Panc1 (cell line): ENCODE data around the gene FLVCR1. TPM values are rescaled to one million over a fixed set of nuclear protein-coding genes. Genes with fewer than 3 reads are reported as not detected.

Source experiments
- ATAC-seq: fragments of 200-7000 bp; cut with Tn5 transposase; 2 replicates; pipeline ENCODE4 v1.9.1; 2020; ENCODE audit warnings: mild to moderate bottlenecking, moderate library complexity
- BruUV-seq: library from RNA; stranded (reverse); fragments of 400-500 nt; replicated peaks from 2 replicates; lab custom pipeline; 2021; lab: Mats Ljungman, UMichigan
- CTCF ChIA-PET: fragments of 300-600 bp; sonication (Branson Sonifier 250); formaldehyde crosslinking; loops from one replicate; lab custom pipeline; 2022; ENCODE audit warnings: antibody characterized with exemption; lab: Charles Lee
- POLR2A ChIA-PET: fragments of 300-600 bp; sonication (Branson Sonifier 250); formaldehyde crosslinking; loops from one replicate; lab custom pipeline; 2022; ENCODE audit warnings: antibody characterized with exemption; lab: Charles Lee
- DNase-seq: peaks from one replicate; pipeline ENCODE4 v3.0.0-alpha.2; 2010; ENCODE audit warnings: low read depth, low spot score
- H3K27ac ChIP-seq: 2 replicates; pipeline ENCODE4 v1.5.1; 2011; ENCODE audit warnings: mild to moderate bottlenecking, low read length, inconsistent platforms
- H3K27me3 ChIP-seq: fragments of 200-500 bp; sonication (Bioruptor generic); 2 replicates; pipeline ENCODE4 v1.6.0; 2014; ENCODE audit warnings: low read length, inconsistent platforms; ENCODE audit not compliant: control insufficient read depth, insufficient read depth
- H3K36me3 ChIP-seq: fragments of 200-500 bp; sonication (Bioruptor generic); 2 replicates; pipeline ENCODE4 v1.5.1; 2014; ENCODE audit warnings: inconsistent platforms, mild to moderate bottlenecking, low read length, moderate library complexity; ENCODE audit not compliant: control insufficient read depth, insufficient read depth
- H3K4me1 ChIP-seq: 2 replicates; pipeline ENCODE4 v1.5.1; 2011; ENCODE audit warnings: inconsistent platforms, mild to moderate bottlenecking, low read length, moderate library complexity; ENCODE audit not compliant: control insufficient read depth, insufficient read depth
- H3K4me3 ChIP-seq, 2 experiments: 2 replicates each; pipeline ENCODE4 v1.5.1; 2011 to 2012; ENCODE audit warnings: low read depth in 2 of 2, low read length in 2 of 2, mild to moderate bottlenecking in 2 of 2, inconsistent platforms in 1 of 2, moderate library complexity in 1 of 2
- H3K9me3 ChIP-seq: fragments of 200-500 bp; sonication (Bioruptor generic); 2 replicates; pipeline ENCODE4 v1.5.1; 2014; ENCODE audit warnings: low read depth, mild to moderate bottlenecking, inconsistent platforms, low read length, moderate library complexity; ENCODE audit not compliant: control insufficient read depth, insufficient read depth
- POLR2AphosphoS5 ChIP-seq: IDR thresholded peaks from 2 replicates; pipeline ENCODE4 v1.6.1; 2012; ENCODE audit warnings: mild to moderate bottlenecking, low read depth, low read length, moderate library complexity
- SIN3A ChIP-seq: IDR thresholded peaks from 2 replicates; pipeline ENCODE4 v1.6.1; 2012; ENCODE audit warnings: low read depth, mild to moderate bottlenecking, low read length, moderate library complexity, borderline replicate concordance; ENCODE audit not compliant: insufficient read depth
- TCF7L2 ChIP-seq: IDR thresholded peaks from 2 replicates; pipeline ENCODE4 v1.6.1; 2011; ENCODE audit warnings: mild to moderate bottlenecking, low read depth, low read length, inconsistent platforms
- in situ Hi-C: cut with HindIII; loops from 2 replicates; pipeline ENCODE4 v1.10.0; 2016; ENCODE audit warnings: low sequenced_read_pairs, low pct_unique_long_range_greater_than_20kb
- intact Hi-C: fragments of 100-400 bp; cut with micrococcal nuclease; formaldehyde crosslinking; loops from one replicate; pipeline ENCODE4 v1.10.0; 2022; ENCODE audit not compliant: unreplicated experiment
- total RNA-seq: library from RNA; stranded (reverse); gene quantifications from one replicate; pipeline ENCODE4 v1.2.1, GENCODE V29; 2021; ENCODE audit not compliant: unreplicated experiment
- TF ChIP-seq, protein P1 (sequence below): fragments of 450-650 bp; IDR thresholded peaks from 2 replicates; pipeline ENCODE4 v1.5.1; 2017; ENCODE audit warnings: mild to moderate bottlenecking
- TF ChIP-seq, protein P2 (sequence below), 2 experiments: IDR thresholded peaks; 2 replicates each; pipeline ENCODE4 v1.6.1; 2011 to 2012; ENCODE audit warnings: low read depth in 2 of 2, control low read depth in 1 of 2, low read length in 1 of 2, mild to moderate bottlenecking in 1 of 2, moderate library complexity in 1 of 2; ENCODE audit not compliant: insufficient read depth in 1 of 2

The FLVCR1 gene
- total RNA-seq, 1 experiment from 2014 or later, result 21.4 TPM

DNA sequence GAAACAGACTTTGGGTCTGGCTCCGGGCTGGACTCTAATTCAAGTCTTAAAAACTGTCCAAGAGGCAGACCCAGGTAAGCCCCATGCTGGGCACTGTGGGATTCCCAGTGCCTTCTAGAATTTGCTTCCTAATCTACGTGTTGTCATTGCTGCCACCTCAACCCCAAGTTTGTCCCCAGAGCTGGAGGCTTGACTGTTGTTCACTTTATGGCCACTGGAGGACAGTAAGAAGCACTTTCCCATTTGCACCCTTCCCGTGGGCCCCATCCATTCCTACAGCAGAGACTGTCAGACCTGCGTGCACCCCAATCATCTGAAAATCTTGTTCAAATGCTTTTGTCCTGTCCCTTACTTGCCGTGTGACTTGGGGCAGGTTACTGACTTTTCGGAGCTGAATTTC, 62.8 kb downstream of the FLVCR1 start:
- Histone ChIP-seq H3K4me1 (no peaks in the 10 kb centered on the region), H3K27me3 (no peaks in the 10 kb centered on the region), H3K36me3 (no peaks in the 10 kb centered on the region), H3K4me3 (no peak overlapping the region), H3K9me3 (no peaks in the 10 kb centered on the region), H3K27ac (no peak overlapping the region)
- TF ChIP-seq POLR2AphosphoS5, result no peak
- TF ChIP-seq, protein P1, sequence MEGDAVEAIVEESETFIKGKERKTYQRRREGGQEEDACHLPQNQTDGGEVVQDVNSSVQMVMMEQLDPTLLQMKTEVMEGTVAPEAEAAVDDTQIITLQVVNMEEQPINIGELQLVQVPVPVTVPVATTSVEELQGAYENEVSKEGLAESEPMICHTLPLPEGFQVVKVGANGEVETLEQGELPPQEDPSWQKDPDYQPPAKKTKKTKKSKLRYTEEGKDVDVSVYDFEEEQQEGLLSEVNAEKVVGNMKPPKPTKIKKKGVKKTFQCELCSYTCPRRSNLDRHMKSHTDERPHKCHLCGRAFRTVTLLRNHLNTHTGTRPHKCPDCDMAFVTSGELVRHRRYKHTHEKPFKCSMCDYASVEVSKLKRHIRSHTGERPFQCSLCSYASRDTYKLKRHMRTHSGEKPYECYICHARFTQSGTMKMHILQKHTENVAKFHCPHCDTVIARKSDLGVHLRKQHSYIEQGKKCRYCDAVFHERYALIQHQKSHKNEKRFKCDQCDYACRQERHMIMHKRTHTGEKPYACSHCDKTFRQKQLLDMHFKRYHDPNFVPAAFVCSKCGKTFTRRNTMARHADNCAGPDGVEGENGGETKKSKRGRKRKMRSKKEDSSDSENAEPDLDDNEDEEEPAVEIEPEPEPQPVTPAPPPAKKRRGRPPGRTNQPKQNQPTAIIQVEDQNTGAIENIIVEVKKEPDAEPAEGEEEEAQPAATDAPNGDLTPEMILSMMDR, result peak; percentile 58; the same call in 1 of the 2 replicates
- in situ Hi-C loops (no loop called here), intact Hi-C loops (no loop called here)
- no TSS peak for BruUV-seq
- CTCF ChIA-PET, result no interaction called here
- ATAC-seq (no peak), DNase-seq (no peak)
- POLR2A ChIA-PET, result no interaction called here

DNA sequence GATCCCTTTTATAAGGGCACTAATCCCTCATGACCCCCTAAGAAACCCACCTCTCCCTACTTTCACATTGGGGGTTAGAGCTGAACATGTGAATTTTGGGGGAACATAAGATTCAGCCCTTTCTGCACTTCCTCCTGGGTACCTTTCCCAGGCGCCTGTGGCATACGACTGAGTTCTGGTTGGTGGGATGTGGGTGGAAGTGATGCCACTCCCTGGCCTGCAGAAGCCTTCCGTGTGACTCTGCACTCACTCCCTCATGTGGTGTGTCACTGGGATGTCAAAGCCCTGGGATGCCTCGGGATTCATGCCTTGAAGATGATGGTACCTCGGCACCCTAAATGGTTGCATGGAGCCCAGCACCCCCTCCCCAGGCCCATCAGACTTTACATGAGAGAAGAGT, 63.9 kb downstream of the FLVCR1 start:
- TF ChIP-seq, protein P1, result no peak
- TF ChIP-seq SIN3A (no peak), TCF7L2 (no peak), POLR2AphosphoS5 (no peak)
- TF ChIP-seq, protein P2, sequence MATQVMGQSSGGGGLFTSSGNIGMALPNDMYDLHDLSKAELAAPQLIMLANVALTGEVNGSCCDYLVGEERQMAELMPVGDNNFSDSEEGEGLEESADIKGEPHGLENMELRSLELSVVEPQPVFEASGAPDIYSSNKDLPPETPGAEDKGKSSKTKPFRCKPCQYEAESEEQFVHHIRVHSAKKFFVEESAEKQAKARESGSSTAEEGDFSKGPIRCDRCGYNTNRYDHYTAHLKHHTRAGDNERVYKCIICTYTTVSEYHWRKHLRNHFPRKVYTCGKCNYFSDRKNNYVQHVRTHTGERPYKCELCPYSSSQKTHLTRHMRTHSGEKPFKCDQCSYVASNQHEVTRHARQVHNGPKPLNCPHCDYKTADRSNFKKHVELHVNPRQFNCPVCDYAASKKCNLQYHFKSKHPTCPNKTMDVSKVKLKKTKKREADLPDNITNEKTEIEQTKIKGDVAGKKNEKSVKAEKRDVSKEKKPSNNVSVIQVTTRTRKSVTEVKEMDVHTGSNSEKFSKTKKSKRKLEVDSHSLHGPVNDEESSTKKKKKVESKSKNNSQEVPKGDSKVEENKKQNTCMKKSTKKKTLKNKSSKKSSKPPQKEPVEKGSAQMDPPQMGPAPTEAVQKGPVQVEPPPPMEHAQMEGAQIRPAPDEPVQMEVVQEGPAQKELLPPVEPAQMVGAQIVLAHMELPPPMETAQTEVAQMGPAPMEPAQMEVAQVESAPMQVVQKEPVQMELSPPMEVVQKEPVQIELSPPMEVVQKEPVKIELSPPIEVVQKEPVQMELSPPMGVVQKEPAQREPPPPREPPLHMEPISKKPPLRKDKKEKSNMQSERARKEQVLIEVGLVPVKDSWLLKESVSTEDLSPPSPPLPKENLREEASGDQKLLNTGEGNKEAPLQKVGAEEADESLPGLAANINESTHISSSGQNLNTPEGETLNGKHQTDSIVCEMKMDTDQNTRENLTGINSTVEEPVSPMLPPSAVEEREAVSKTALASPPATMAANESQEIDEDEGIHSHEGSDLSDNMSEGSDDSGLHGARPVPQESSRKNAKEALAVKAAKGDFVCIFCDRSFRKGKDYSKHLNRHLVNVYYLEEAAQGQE (IDR thresholded peaks at IDR 0.05; ENCODE audit: insufficient read depth in 1 of 2, low read depth in 2 of 2, low read length in 1 of 2), result no peak
- Histone ChIP-seq H3K27ac (no peak overlapping the region), H3K27me3 (no peaks in the 10 kb centered on the region), H3K4me3 (no peak overlapping the region), H3K4me1 (no peaks in the 10 kb centered on the region), H3K36me3 (no peaks in the 10 kb centered on the region), H3K9me3 (no peaks in the 10 kb centered on the region)
- BruUV-seq, result no TSS peak
- in situ Hi-C loops (no loop called here), intact Hi-C loops (no loop called here)
- ChIA-PET POLR2A (no interaction called here), CTCF (no interaction called here)
- ATAC-seq (no peak), DNase-seq (no peak)

DNA sequence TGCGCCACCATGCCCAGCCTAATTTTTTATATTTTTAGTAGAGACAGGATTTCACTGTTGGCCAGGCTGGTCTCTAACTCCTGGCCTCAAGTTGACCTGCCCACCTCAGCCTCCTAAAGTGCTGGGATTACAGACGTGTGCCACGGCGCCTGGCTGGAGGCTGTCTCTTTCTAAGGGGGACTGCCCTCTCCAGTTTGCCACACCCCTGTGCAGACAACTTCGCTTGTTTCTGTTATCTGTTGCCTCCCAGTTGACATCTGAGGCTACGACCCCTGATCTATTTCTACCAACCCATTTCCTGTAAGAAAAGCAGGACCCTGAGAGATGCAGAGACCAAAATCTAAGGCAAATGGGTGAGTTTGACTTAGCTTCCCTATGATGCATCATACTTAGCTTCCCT, 68.3 kb downstream of the FLVCR1 start:
- TF ChIP-seq POLR2AphosphoS5, result no peak
- TF ChIP-seq, protein P2 (IDR thresholded peaks at IDR 0.05; ENCODE audit: insufficient read depth in 1 of 2, low read depth in 2 of 2, low read length in 1 of 2), result no peak
- TF ChIP-seq, protein P1, result no peak
- no peak for TF ChIP-seq TCF7L2
- TF ChIP-seq SIN3A, result no peak
- POLR2A ChIA-PET, result no interaction called here
- no peak overlapping the region for H3K4me3 ChIP-seq
- BruUV-seq, result no TSS peak
- intact Hi-C loops, result no loop called here
- H3K9me3 ChIP-seq, result no peaks in the 10 kb centered on the region
- no peak overlapping the region for H3K27ac ChIP-seq
- H3K4me1 ChIP-seq, result no peaks in the 10 kb centered on the region
- H3K27me3 ChIP-seq, result no peaks in the 10 kb centered on the region
- in situ Hi-C loops, result no loop called here
- ATAC-seq (no peak), DNase-seq (no peak)
- H3K36me3 ChIP-seq, result no peaks in the 10 kb centered on the region
- CTCF ChIA-PET, result no interaction called here
